GM21367 (cell line): ENCODE measurements around the gene TMEM145.
A peak's percentile ranks its signal among the peaks of the same experiment; 100 is the strongest.
"Not testable (repeated sequence)": the region's sequence is repeated elsewhere in the genome, so short reads cannot be mapped to it uniquely, and the experiment has no call there.

Experiments
- ATAC-seq: cut with Tn5 transposase; IDR thresholded peaks from one replicate; pipeline ENCODE4 v1.9.1; 2021; ENCODE audit not compliant: unreplicated experiment

Gene TMEM145

GRCh38 chr19:42313840-42314755 lies 989 bp downstream of the TMEM145 start:
- no peak for ATAC-seq

DNA sequence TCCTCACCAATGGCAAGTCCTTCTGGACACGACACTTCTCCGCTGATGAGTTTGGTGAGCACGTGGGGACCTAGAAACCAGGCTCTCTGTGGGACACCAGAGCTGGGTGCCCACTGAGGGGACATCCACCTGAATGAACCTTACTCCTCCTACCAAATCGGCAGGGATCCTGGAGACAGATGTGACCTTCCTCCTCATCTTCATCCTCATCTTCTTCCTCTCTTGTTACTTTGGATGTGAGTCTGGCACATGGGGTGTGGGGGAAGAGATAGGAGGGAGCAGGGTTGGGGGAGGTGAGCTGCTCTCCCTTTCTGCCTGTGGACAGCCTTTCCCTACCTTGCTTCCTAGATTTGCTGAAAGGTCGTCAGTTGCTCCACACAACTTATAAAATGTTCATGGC lies 1.9 kb downstream of the TMEM145 start:
- ATAC-seq: no peak

- ATAC-seq: no peak
These were observed 3.4 kb downstream of the TMEM145 start for GRCh38 chr19:42316223-42317211.

DNA sequence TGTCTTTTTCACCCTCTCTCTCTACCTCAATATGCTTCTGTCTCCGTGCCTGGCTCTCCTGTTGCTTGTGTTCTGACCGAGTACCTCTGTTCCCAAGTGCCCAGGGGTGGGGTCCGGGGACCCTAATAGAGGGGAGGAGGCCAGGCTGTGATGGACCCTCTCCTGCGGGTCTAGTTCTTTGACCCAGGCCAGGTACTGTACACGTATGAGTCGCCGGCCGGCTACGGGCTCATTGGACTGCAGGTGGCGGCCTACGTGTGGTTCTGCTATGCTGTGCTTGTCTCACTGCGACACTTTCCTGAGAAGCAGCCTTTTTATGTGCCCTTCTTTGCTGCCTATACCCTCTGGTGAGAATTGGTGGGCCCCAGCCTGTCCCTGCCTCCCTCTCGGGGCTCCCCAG lies 4.4 kb downstream of the TMEM145 start:
- no peak for ATAC-seq

DNA sequence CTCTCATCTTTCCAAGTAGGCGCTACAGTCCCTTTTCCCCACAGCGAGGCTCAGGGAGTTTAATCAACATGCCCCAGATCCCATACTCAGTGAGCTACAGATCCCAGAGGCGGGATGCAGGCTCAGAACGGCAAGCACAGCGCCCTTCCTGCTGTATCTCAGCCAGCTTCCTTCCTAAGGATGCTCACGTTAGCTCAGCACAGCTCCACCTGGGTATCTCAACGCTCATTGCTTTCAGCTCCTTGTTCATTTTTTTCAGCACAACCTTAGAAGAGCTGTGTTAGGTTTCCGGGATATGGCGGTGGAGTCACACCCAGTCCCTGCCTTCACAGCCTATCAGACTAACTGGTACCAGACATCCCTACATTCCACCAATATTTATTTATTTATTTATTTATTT lies 9.2 kb downstream of the TMEM145 start:
- no peak for ATAC-seq

DNA sequence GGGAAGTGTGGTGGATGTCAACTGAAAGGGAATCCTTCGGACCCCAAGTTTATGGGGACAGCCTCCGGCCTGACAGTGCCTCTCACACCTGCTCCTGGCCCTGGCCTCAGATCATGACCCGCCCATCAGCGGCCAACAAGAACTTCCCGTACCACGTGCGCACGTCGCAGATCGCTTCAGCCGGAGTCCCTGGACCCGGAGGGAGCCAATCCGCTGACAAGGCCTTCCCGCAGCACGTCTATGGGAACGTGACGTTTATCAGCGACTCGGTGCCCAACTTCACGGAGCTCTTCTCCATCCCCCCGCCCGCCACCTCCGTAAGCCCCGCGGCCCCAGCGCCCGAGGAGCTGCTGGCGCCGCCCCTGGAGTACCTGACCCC lies 10.4 kb downstream of the TMEM145 start:
- ATAC-seq: no peak

DNA sequence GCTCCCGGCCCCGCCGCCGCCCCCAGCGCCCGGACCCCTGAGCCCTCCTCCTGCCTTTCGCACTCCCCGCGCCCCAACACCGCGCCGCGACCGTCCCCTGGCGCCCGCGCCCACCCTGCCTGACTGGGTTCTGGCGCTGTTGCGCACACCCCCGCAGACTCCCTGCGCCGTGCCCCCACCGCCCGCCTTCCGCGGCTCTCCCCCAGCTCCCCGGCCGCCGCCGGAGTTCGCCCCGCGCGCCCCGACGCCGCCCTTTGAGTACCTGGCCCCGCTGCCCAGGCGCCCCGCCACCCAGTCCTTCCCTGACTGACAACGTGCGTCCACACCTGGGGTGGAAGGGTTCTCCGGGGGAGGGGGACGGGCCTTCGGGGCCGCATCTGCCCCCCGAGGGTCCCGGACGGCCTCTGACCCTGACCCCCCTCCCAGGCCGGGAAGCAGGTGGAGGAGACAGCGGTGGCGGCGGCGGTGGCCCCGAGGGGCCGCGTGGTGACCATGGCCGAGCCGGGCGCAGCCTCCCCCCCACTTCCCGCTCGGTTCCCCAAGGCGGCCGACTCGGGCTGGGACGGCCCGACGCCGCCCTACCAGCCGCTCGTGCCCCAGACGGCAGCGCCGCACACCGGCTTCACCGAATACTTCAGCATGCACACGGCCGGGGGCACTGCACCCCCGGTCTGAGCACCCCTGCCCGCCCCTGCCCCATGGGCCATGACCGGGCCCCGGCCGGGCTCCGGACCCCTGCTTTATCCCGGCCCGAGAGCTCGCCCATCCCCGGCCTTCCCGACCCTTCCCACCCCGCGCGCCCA lies 10.9 kb downstream of the TMEM145 start:
- no peak for ATAC-seq

DNA sequence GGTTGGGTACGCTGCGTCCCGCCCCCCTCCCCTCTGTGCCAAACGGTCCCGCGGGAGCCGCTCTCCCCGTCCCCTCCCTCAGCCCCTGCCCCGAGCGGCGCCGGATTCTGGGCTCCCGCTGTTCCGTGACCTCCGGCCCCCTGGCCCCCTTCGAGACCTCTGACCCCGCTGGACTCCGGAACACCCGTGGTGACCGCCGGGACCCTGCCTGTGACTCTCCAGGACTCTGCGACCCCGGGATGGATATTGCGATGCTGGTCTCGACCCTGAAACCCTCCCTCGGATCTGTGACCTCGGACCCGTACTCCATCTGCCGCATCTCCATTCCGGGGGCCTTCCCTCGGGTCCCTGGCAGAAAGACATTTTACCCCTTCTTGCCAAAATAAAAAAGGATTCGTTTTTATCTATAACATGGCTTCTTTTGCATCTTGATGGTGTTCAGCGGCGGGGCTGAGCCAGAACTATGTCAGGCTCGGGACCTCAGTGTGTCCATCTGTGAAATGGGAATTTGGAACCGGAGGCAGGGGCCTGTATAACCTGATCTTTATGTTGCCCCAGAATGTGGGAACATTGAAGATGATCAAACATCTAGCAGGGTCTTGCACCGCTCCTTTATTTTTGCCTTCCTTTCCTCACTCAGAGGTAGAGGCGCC lies 11.7 kb downstream of the TMEM145 start:
- ATAC-seq: no peak

DNA sequence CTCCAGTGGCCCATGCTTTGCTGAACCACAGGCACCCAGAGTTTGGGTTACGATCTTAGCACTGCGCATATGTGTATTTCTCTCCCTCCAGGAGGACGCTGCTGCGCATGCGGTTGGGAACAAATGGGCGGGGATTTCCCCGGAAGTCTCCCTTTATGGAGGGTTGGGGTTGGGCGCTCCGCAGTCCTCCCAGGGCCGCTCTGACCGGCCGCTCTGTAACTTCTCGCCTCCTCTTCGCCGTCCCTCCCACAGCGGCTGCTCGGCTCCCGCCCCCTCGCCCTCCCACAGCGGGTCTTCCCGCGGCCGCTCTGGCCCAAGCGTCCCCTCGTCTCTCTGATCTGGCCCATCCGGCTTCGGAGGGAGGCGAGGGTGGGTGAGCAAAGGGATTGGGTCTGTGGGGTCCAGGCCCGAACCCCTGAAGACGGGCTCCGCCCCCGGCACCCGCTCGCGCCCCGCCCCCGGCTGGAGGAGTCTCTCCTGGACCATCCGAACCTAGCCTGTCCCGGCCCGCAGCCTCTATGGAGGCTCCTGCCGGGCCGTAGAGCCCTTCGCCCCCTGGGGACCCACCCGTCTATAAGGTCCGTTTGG lies 12.3 kb downstream of the TMEM145 start, which contains the start of gene MEGF8:
TSS of gene MEGF8 (plus strand) at position 328 of the 588 bp plus-strand sequence. CDS start 609 bp downstream, outside the sequence.
- peak; percentile 73 for ATAC-seq

DNA sequence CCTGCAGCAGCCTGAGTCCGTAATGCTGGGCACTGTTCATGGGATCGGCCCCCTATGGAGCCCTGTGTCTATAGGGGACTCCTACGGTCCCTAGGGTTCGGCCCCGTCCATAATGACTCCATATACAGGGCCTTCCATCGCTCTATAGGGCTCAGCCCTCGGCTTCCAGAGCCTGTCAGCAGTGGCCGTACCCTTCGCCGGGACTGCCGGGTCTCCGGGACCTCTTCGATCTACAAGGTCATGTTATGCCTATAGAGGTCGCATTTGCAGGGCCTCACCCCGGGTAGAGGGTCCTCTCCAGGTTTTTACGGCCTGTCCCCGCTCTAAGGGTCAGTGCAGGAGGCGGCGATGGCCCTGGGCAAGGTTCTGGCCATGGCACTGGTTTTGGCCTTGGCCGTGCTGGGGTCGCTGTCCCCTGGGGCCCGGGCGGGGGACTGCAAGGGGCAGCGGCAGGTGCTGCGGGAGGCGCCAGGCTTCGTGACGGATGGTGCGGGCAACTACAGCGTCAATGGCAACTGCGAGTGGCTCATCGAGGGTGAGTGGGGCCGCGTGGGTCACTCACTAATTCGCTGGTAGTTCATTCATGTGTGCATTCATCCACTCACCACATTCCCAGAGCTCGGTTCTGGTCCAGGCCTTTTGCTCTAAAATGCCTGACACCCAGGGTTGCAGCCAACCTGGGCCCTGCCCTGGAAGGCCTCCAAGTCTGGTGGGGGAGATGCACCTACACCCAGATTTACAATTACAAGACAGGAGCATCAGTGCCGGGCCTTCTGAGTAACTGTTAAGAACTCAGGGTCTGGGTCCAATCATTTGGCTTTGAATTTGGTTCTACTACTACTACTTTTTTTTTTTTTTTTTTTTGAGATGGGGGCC lies 13.0 kb downstream of the TMEM145 start:
- no peak for ATAC-seq

- ATAC-seq: no peak
These were observed 13.9 kb downstream of the TMEM145 start for GRCh38 chr19:42326969-42327368.

GRCh38 chr19:42327381-42327780 lies 14.3 kb downstream of the TMEM145 start:
- ATAC-seq: no peak

GRCh38 chr19:42328106-42328505 lies 15.0 kb downstream of the TMEM145 start:
- no peak for ATAC-seq

- no peak for ATAC-seq
These were observed 15.7 kb downstream of the TMEM145 start for GRCh38 chr19:42328854-42329253.

DNA sequence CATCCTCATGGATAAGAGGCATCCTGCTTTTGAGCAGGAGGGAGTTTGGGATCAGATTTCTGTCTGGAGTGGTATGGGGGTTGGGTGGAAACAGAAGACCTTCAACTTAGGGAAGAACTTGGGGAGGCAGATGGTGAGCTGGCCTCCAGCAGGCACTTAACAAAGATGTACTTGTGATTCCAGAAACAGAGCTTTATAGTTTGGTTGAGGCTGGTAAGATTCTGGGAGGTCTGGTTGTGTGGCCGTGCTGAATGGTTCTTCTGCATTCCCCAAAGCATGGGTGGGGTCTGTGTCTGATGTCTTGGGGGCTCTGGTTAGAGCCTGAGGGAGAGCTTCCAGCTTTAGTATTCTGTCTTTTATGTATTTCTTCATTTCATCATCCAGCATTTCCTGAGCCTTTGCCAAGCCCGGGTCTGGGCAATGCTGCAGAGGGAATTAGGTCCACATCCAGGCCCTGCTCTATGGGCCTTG lies 17.2 kb downstream of the TMEM145 start:
- ATAC-seq: no peak

DNA sequence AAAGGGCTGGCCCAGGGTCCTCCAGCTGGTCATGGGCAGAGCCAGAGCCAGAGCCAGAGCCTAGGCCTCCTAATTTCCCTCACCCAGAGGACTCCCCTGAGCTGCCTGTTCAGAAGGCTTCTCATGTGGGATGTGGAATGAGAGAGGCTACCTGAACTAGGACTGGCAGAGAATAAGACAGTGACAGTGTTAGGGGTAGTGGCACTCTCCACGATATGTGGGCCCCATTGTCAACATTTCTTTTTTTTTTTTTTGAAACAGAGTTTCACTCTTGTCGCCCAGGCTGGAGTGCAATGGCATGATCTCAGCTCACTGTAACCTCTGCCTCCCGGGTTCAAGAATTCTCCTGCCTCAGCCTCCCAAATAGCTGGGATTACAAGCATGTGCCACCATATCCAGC lies 18.2 kb downstream of the TMEM145 start:
- not testable (repeated sequence) for ATAC-seq

GRCh38 chr19:42332059-42332458 lies 18.9 kb downstream of the TMEM145 start:
- ATAC-seq: no peak

- ATAC-seq: no peak
These were observed 19.9 kb downstream of the TMEM145 start for GRCh38 chr19:42333018-42333417.
